ENCODE results near the gene DOCK1.

Gene DOCK1

GRCh38 chr10:127428385-127428980 lies 523.3 kb downstream of the DOCK1 start:
- no peak for DNase-seq (ENCODE audit: low spot score)

GRCh38 chr10:127429601-127430312 lies 524.5 kb downstream of the DOCK1 start:
- no peak for DNase-seq (ENCODE audit: low spot score)

GRCh38 chr10:127431525-127431924 lies 526.3 kb downstream of the DOCK1 start:
- no peak for DNase-seq (ENCODE audit: low spot score)

- no peak for DNase-seq (ENCODE audit: low spot score)
Measured at GRCh38 chr10:127434006-127434405, 528.8 kb downstream of the DOCK1 start.

GRCh38 chr10:127435246-127435645 lies 530.0 kb downstream of the DOCK1 start:
- DNase-seq (ENCODE audit: low spot score), result no peak

- no peak for DNase-seq (ENCODE audit: low spot score)
Measured at GRCh38 chr10:127440371-127440770, 535.1 kb downstream of the DOCK1 start.

- no peak for DNase-seq (ENCODE audit: low spot score)
Measured at GRCh38 chr10:127441350-127442219, 536.4 kb downstream of the DOCK1 start.

- no peak for DNase-seq (ENCODE audit: low spot score)
Measured at GRCh38 chr10:127442220-127442525, 536.9 kb downstream of the DOCK1 start.

- no peak for DNase-seq (ENCODE audit: low spot score)
Measured at GRCh38 chr10:127444155-127444554, 538.9 kb downstream of the DOCK1 start.

GRCh38 chr10:127447197-127447596 lies 542.0 kb downstream of the DOCK1 start:
- DNase-seq (ENCODE audit: low spot score), result no peak

- DNase-seq (ENCODE audit: low spot score), result no peak
Measured at GRCh38 chr10:127449490-127449889, 544.3 kb downstream of the DOCK1 start.

- no peak for DNase-seq (ENCODE audit: low spot score)
Measured at GRCh38 chr10:127450644-127451043, 545.4 kb downstream of the DOCK1 start.

GRCh38 chr10:127451628-127452027 lies 546.4 kb downstream of the DOCK1 start:
- DNase-seq (ENCODE audit: low spot score), result no peak

- no peak for DNase-seq (ENCODE audit: low spot score)
Measured at GRCh38 chr10:127452568-127452967, 547.3 kb downstream of the DOCK1 start.

- DNase-seq (ENCODE audit: low spot score), result no peak
Measured at GRCh38 chr10:127453706-127454105, 548.5 kb downstream of the DOCK1 start.

GRCh38 chr10:127456122-127456521 lies 550.9 kb downstream of the DOCK1 start:
- DNase-seq (ENCODE audit: low spot score), result no peak

- DNase-seq (ENCODE audit: low spot score), result no peak
Measured at GRCh38 chr10:127458016-127458810, 553.0 kb downstream of the DOCK1 start.

GRCh38 chr10:127458829-127459228 lies 553.6 kb downstream of the DOCK1 start:
- no peak for DNase-seq (ENCODE audit: low spot score)

- DNase-seq (ENCODE audit: low spot score), result no peak
Measured at GRCh38 chr10:127459918-127460317, 554.7 kb downstream of the DOCK1 start.

- no peak for DNase-seq (ENCODE audit: low spot score)
Measured at GRCh38 chr10:127462643-127463295, 557.5 kb downstream of the DOCK1 start.

GRCh38 chr10:127463548-127463947 lies 558.3 kb downstream of the DOCK1 start:
- DNase-seq (ENCODE audit: low spot score), result no peak

GRCh38 chr10:127464561-127464960 lies 559.3 kb downstream of the DOCK1 start:
- no peak for DNase-seq (ENCODE audit: low spot score)

Measured in HuH-7.5 (cell line).